OCI-M2 (cell line): ENCODE data around the gene WFIKKN2.

Experiments used
- DNase-seq: peaks from one replicate; lab custom pipeline; 2025; ENCODE audit not compliant: unreplicated experiment; lab: John Stamatoyannopoulos, UW

Gene WFIKKN2

DNA sequence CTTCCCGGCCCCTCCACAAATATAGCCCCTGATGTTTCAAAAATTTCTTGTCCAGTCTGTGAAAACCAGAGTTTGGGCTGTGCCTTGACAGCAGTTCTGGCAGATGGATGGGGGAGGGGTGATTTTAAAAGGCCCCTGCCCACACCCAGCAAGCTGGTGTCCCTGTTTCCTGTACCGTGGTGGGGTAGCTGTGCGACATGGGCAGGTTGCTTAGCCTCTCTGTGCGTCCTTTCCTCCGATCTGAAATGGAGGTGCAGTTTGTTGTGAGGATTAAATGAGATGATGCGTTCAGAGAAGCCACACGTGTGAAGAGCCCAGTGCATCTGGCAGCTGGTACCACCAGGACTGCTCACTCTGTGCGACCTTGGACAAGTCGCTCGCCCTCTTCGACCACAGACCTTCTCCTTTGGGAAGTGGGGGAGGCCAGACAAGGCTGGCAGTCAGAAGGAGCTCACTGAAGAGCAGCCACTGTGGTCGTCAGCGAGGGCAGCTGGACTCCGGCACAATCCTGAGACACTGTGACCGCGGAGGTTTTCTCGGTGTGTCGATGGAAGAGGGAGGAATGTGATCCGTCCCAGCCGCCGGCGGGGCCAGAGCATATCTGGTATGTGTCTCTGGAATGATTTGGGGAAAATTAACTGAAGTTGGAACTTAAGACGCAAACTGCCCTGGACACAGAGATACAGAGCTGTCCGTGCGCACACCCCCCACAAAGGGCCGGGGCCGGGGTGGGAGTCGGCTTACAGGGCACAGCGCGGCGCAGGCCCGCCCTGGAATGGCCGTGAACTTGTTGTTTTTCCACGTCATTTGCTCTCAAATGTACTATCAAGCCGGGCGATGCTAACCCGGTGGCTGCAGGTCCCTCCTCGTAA is 721 bp upstream of the WFIKKN2 start:
- DNase-seq = no peak

DNA sequence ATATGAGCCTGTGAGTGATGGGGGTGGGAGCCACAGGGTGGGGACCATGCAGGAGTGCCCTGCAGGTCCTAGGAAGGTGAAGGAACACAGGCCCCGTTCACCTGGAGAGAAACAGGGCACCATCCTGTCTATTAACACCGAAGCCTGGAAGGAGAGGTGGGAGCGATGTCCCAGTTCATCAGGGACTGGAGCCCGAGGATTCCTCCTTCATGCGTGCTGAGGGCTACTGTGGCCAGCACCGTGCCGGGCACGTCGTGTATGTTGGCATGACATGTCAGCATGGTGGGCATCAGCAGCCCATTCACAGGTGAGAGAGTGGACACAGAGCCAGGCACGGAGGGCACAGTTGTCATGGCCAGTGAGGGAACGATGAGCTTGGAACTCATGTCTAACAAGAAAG is 1.4 kb downstream of the WFIKKN2 start:
- DNase-seq = no peak

DNA sequence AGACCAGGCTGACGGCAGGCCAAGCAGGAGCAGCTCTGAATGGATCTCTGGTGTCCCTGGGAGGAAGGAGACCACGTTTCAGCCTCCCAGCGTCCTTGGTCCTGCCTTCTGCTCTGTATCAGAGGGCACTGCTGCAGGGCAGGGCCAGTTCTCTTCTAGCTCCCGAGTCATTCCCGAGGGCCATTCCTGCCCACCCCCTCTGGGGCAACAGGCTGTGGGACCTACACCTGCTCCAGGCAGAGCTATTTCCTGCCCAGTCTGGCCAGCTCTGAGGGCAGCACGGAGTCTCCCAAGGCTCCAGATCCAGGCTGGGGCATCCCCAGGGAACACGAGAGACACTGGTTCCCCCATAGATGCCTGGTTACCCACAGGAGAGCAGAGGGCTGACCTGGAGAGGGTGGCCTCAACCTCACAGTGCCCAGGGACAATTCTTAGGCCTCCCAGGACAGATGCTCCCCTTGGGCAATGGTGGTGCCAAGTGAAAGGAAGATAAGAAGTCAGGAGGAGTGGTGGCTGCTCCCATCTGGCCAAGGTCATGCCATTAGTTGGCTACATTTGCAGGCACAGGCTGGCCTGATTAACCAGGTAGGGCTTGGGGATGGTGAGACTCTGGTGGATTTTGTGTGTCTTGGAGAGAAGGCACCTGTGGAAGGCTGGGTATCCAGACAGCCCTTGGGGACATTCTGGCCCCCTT is 2.0 kb downstream of the WFIKKN2 start:
- no peak for DNase-seq

DNA sequence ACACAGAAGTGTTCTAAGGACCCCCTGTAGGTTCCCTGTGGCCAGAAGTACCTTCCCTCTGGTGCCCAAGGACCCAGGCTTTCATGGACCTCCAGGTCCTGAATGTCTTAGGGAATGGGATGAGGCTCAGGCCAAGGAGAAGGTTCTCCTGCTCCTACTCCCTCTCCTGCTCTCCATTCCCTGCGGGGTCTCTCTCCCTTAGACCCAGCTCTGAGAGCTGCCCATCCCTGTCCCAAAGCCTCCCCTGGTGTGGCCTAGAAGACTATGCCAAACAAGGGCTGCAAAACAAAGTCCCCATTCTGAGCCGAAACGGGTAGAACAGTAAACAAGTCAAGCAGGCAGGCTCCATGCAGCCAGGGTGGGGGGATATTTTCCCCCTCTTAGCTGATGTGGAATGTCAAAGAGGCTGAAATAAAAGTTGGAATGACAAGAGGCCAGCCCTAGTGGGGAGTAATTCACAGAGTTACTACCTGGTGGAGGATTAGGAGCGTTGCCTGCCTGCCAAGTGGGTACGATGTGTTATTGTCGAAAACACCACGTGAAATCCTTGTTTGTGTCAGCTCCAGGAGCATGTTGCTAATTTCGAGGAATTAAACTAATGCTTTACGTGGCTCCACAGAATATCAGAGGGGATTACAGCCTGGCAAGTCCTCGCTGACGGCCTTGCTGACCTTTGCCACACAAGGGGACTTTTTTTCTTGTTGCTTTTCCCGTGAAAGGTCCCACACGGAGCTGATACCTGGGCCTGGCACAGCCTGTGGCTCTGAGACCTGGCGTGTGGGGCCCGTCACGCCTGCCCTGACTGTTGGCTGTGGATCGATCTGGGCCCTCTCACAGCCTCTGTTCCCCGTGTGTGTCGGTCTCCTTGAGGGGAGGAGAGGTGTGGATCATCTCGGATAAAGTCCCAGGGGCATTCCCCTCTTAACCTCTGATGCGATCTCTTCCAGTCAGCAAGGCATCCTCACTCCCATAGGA is 2.9 kb downstream of the WFIKKN2 start:
- no peak for DNase-seq

DNA sequence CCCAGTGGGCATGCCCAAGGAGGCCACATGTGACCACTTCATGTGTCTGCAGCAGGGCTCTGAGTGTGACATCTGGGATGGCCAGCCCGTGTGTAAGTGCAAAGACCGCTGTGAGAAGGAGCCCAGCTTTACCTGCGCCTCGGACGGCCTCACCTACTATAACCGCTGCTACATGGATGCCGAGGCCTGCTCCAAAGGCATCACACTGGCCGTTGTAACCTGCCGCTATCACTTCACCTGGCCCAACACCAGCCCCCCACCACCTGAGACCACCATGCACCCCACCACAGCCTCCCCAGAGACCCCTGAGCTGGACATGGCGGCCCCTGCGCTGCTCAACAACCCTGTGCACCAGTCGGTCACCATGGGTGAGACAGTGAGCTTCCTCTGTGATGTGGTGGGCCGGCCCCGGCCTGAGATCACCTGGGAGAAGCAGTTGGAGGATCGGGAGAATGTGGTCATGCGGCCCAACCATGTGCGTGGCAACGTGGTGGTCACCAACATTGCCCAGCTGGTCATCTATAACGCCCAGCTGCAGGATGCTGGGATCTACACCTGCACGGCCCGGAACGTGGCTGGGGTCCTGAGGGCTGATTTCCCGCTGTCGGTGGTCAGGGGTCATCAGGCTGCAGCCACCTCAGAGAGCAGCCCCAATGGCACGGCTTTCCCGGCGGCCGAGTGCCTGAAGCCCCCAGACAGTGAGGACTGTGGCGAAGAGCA is 4.4 kb downstream of the WFIKKN2 start:
- no peak for DNase-seq

DNA sequence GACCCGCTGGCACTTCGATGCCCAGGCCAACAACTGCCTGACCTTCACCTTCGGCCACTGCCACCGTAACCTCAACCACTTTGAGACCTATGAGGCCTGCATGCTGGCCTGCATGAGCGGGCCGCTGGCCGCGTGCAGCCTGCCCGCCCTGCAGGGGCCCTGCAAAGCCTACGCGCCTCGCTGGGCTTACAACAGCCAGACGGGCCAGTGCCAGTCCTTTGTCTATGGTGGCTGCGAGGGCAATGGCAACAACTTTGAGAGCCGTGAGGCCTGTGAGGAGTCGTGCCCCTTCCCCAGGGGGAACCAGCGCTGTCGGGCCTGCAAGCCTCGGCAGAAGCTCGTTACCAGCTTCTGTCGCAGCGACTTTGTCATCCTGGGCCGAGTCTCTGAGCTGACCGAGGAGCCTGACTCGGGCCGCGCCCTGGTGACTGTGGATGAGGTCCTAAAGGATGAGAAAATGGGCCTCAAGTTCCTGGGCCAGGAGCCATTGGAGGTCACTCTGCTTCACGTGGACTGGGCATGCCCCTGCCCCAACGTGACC is 5.0 kb downstream of the WFIKKN2 start:
- DNase-seq = no peak

DNA sequence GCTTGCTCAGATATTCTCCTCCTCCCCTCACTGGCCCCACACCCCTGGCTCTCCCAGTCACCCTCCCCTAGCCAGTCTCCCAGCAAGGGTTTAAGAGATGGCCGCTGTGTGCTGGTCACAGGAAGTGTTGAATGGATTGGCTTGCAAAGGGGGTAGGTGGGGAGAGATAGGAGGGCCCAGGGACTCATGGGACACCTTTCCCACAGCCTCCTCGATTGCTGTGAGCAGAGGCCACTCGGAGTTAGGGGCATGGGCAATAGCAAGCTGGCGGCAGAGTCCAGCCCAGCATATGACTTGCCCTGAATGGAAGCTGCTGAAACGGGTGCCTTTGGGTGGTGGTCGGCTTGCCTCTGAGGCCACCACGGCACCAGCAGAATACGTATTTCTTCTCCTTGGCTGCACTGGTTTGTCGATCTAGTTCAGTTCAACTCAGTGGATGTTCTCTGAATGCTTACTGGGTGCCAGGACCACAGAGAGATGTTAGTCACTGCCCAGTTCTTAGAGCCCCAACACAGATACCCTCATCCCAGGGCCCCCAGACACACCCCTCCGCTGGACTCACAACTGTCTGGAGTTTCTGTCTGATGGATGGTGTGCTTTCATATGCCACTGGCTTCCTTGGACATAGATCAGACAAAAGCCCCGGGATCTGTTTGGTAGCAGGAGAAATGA is 6.0 kb downstream of the WFIKKN2 start:
- no peak for DNase-seq

DNA sequence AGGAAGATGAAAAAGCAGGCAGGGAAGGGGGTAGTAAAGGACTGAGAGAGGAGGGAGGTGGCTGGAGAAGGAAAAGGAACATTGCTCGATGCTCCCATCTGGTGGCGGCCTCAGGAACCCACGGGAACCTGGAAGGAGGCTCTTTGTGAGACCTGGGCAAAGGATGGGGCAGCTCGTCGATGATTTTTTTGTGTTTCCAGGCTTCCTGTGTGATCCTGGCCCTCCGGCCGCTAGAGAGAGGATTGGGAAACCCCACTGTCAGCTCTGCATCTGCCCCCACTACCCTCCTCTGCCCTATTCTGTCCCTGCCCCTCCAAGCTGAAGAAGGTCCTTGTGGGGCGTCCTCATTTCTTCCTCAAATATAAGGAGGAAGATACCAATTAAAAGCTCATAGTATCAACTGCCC is 6.6 kb downstream of the WFIKKN2 start:
- DNase-seq = no peak

DNA sequence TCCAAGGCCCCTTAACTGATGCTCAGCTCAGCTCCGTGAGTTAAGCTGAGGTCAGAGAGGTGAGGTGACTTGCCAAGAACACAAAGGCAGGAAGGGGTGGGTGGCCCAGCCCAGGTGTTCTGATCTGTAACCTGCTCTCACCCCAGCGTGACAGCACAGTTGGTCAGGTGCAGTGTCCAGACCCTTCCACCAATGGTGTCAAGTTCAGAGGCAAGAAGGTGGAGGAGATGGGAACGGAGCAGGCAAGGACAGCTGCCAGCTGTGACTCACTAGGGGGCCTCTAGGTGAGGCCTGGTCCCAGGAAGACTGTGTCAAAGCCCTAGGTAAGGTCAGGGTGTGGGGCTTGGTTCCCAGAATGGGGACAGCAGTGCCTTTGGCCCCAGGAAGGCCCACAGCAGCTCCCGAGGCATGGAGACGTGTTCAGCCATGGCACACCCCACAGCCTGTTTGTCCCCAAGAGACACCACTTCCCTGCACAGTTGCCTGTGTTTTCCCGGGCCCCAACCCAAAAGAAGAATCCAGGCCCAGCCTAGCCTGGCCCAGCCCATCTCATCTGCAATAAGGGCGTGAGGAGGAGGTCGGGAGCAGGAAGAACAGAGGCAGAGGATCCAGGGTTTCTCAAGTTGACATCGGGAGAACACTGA is 7.2 kb downstream of the WFIKKN2 start:
- DNase-seq = no peak

DNA sequence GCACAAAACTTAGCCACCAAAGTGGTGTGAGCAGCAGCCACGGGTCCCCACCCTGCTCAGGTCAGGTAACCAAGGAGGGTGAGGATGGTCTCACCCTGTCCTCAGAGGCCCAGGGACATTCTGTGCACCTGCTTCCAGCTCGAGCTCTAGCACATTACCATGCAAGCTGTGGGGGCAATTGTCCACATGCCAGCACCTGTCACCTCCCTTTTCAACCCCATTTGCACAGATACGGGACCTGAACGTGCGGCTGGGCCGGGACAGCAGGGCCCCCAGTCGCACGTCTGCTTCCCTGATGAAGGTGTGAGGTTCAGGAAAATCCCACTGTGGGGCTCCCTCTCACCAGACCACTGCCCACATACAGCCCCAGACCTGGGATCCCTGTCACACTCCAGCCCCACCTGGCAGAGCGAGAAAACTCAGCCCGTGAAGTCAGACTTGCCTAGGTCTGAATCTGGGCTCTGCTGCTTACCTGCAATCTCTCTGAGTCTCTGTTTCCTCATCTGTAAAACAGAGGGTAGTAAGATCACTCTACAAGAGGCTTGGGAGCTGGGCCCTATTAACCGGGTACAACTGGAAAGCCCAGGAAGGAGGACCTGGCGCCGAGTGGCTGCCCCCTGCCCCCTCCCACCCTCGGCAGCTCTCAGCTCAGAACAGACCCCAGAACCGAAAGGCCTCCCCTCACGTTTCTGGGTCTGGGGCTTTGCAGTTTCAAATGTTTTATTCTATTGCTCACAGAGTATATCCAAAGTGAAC is 7.9 kb downstream of the WFIKKN2 start:
- DNase-seq = no peak

DNA sequence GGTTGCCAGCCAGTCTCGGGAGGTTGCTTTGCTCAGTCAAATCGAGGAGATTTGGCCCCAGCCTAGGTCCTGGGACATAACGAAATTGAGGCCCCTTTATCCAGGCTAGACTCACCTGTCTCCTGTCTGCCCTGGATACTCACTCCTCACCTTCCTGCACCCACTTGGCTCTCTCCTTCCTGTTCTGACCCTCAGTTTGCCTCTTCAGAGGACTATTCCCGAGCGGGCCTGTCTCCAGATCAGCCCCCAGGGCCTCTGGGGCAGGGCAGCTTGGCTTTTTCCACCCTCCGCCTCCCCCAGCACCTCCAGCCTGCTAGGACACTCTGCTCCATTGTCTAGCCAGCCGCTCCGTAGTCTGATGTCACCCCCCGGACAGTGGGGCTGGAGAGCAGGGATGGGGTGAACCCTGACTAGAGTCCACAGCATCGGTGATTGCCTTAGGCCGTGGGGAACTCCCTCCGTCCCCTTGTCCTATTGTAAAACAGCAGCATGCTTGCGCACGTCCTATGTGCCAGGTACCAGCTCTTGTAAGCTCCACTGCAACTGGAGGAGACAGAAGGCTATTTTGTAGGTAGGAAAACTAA is 8.8 kb downstream of the WFIKKN2 start:
- DNase-seq = no peak

DNA sequence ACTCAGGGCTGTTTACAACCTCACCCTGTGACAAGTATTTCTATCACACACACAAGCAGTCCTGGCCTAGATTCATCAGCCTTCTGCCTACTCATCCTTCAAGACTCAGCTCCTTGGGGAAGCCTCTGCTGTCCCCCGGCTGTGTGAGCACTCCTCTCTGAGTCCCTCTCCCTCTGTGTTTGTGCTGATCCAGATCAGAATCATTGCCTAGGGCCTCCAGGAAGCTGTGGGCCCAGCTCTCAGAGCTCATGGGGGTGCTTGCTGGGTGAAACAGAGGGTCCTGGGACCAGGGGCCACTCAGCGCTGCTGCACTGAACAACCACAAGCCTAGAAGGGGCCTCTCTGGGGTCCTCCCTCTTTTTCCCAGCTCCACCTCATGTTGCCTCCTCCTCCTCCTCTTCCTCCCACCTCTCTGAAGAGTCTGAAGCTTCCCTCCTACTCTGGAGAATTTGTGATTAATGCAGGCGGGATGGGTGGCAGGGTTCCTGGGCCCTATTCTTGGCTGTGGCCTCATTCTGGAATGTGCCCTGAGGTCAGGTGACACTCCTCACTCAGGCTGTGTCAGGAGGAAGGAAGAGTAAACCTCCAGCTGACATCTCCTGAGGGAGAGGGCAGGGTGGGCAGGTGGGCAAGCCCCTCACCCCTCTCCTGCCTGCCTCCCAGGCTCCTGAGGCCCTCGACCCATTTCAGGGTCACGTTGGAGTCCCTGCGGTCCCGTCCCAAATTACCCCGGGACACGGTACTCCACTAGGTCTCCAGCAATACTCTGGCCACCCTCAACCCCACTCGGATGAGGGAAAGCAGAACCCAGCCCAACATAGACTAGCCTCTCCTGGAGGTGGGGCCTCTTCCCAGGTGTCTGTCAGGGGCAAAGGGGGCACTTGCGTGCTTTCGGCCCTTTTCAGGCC is 10.1 kb downstream of the WFIKKN2 start:
- no peak for DNase-seq

DNA sequence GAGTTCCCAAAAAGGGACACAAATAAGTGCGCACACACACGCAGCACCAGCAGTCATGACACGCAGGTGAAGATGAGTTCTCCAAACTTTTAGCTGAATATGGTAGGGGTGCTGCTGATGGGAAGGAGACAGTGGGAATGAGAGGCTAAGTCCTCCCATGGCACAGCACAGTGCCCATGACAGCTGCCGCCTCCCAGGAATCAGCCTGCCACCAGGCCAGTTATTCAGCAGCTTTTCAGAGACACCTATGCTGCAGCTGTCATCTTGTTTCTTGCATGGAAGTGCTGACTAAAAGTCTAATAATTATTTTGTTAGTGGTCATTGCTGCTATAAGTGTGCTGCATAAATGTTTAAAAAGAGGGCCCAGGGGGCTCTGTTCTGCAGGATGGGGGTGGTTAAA is 12.2 kb downstream of the WFIKKN2 start:
- no peak for DNase-seq

DNA sequence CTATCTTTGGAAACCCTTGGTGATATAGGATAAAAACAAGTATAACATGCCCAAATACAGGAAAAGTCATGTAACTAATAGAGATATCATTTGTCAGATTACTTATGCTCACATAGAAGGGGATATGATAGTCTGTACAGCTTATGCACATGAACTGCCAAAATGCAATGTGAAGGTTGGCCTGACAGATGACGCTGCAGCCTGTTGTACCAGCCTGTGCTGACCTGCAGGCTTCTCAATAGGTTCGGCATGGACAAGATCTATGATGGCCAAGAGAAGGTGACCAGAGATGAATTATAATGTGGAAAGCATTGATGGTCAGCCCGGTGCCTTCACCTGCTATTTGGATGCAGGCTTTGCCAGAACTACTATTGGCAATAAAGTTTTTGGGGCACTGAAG is 12.7 kb downstream of the WFIKKN2 start:
- no peak for DNase-seq

DNA sequence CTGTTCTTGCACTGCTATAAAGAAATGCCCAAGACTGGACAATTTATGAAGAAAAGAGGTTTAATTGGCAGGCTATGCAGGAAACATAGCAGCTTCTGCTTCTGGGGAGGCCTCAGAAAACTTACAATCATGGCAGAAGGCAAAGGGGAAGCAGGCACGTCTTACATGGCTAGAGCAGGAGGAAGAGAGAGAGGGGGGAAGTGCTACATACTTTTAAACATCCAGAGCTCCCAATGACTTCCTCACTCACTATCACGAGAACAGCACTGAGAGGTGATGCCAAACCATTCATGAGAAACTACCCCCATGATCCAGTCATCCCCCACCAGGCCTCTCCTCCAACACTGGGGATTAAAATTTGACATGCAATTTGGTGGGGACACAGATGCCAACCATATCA is 13.3 kb downstream of the WFIKKN2 start:
- no peak for DNase-seq

DNA sequence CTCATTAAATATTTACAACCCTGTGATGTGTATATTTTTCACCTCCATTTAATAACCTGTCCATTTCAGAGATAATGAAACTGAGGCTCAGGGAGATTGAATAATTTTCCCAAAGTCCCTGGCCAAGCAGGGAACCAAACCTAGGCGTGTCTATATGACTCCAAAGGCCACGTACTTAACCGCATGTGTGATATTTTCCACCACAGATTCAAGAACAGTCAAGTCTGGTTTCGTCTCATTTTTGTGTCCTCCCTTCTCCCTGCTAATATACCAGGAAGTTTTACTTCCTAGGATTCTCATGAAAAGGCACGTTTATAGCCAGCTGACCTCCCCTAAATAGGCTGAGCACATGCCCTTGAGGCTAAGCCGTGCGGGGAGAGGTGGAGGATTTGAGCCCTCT is 15.3 kb downstream of the WFIKKN2 start:
- DNase-seq = no peak

DNA sequence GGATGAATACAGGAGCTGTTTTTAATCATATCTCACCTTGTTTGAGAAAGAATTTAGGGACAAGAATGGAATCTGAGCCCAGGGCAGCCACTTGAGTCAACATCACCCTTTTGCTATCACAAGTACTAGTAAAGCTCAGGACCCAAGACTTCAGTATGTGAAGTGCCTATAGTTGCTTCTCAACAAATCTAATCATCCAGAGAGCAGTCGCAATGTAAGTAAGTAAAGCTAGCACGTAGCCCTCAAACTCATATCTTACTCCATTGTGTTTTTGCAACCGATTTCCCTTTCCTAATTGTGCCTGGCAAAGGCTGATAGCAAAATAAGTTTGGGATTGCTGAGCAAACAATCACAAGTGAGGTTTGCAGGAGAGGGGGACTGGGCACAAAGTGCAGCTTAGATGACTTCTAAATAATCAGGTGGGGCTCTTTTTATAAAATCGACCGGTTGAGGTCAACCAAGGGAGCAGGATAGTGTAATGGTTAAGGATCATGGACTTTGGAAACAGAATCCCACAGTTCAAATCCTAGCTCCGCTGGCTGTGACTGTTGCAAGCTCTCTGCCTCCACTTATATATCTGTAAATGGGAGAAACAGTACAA is 17.7 kb downstream of the WFIKKN2 start:
- no peak for DNase-seq
